HepG2 (cell line): Measurements from ENCODE around the gene MYH9. TPM values are rescaled to one million over a fixed set of nuclear protein-coding genes. Genes with fewer than 3 reads are reported as not detected.

Experiments used
- ARNT2 ChIP-seq: sonication (generic); formaldehyde crosslinking; IDR thresholded peaks from 2 replicates; pipeline ENCODE4 v1.8.0; 2022; ENCODE audit warnings: mild to moderate bottlenecking, low read depth, missing genetic modification reagents, moderate library complexity
- JDP2 ChIP-seq: sonication (generic); formaldehyde crosslinking; IDR thresholded peaks from 2 replicates; pipeline ENCODE4 v1.8.1; 2022; ENCODE audit warnings: missing genetic modification reagents, borderline replicate concordance
- KDM2A ChIP-seq: sonication (generic); formaldehyde crosslinking; IDR thresholded peaks from 2 replicates; pipeline ENCODE4 v1.4.0; 2020; ENCODE audit warnings: low read depth, missing genetic modification reagents, borderline replicate concordance
- KDM5B ChIP-seq: sonication (generic); formaldehyde crosslinking; IDR thresholded peaks from 2 replicates; pipeline ENCODE4 v1.4.0; 2020; ENCODE audit warnings: missing genetic modification reagents, mild to moderate bottlenecking, borderline replicate concordance
- KDM6A ChIP-seq: IDR thresholded peaks from 2 replicates; pipeline ENCODE4 v1.6.1; 2016; ENCODE audit warnings: low read depth
- MZF1 ChIP-seq: sonication (generic); formaldehyde crosslinking; IDR thresholded peaks from 2 replicates; pipeline ENCODE4 v1.8.1; 2023; ENCODE audit warnings: mild to moderate bottlenecking, missing genetic modification reagents, borderline replicate concordance
- POLR2AphosphoS5 ChIP-seq: IDR thresholded peaks from 2 replicates; pipeline ENCODE4 v1.6.1; 2012; ENCODE audit warnings: low read depth, low read length
- SNAI1 ChIP-seq: sonication (generic); formaldehyde crosslinking; IDR thresholded peaks from 2 replicates; pipeline ENCODE4 v1.5.0; 2020; ENCODE audit warnings: mild to moderate bottlenecking, missing genetic modification reagents, borderline replicate concordance
- XBP1 ChIP-seq: sonication (generic); formaldehyde crosslinking; IDR thresholded peaks from 2 replicates; pipeline ENCODE4 v1.5.0; 2020; ENCODE audit warnings: missing genetic modification reagents
- ZFP36L1 ChIP-seq: sonication (generic); formaldehyde crosslinking; IDR thresholded peaks from 2 replicates; pipeline ENCODE4 v1.8.0; 2022; ENCODE audit warnings: mild to moderate bottlenecking, missing genetic modification reagents, moderate library complexity
- ZFP91 ChIP-seq: sonication (generic); formaldehyde crosslinking; IDR thresholded peaks from 2 replicates; pipeline ENCODE4 v1.9.0; 2022; ENCODE audit warnings: missing genetic modification reagents, mild to moderate bottlenecking, borderline replicate concordance
- ZHX2 ChIP-seq, 2 experiments: sonication (generic) in 1 of 2; formaldehyde crosslinking in 1 of 2; IDR thresholded peaks; 2 replicates each; pipeline versions ENCODE4 v1.6.1 to v1.9.0; 2014 to 2022; ENCODE audit warnings: antibody characterized with exemption in 1 of 2, borderline replicate concordance in 1 of 2, inconsistent platforms in 1 of 2, low read depth in 1 of 2, missing genetic modification reagents in 1 of 2
- ZNF496 ChIP-seq: sonication (generic); formaldehyde crosslinking; IDR thresholded peaks from 2 replicates; pipeline ENCODE4 v1.8.1; 2023; ENCODE audit warnings: mild to moderate bottlenecking, moderate library complexity, missing genetic modification reagents; ENCODE audit not compliant: insufficient replicate concordance
- polyA plus RNA-seq, 8 experiments: library from polyadenylated mRNA; depleted of rRNA in 3 of 8; stranded (reverse) in 7 of 8; unstranded in 1 of 8; fragments of >200 nt; fragmentation: Illumina TruSeq in 4 of 8; extraction: Trizol in 4 of 8; gene quantifications; 2 replicates each; pipeline versions ENCODE4 v1.2.1 to v1.2.3, GENCODE V29; 2011 to 2016; ENCODE audit warnings: low read depth in 4 of 8, missing spikeins in 1 of 8, mixed read lengths in 1 of 8; ENCODE audit not compliant: insufficient read depth in 1 of 8
- total RNA-seq, 5 experiments: library from RNA; depleted of rRNA; stranded (reverse); fragments of >200 nt; fragmentation: Illumina TruSeq; extraction: Trizol; gene quantifications; 2 replicates each; pipeline ENCODE4 v1.2.3, GENCODE V29; 2016; ENCODE audit warnings: low read depth in 1 of 5

The MYH9 gene
- total and polyA plus RNA-seq, 2 of the 13 experiments (the other 11 are each of a cell fraction or from before 2014, with no cell fraction given): 50.7 to 98.5 TPM

- no peak for TF ChIP-seq SNAI1 (CRISPR knock-in tag)
- TF ChIP-seq KDM6A (CRISPR knock-in tag): 0 out of 2 replicates have a peak, but pooled peaks have one; percentile 62
- peak; percentile 27; the same call in 1 of the 2 replicates for TF ChIP-seq ZHX2 (IDR thresholded peaks at IDR 0.05; ENCODE audit: low read depth)
- no peak for TF ChIP-seq ZHX2 (CRISPR knock-in tag; IDR thresholded peaks at IDR 0.05; ENCODE audit: borderline replicate concordance)
- no peak for TF ChIP-seq ARNT2
- no peak; the same call in 1 of the 2 replicates for TF ChIP-seq JDP2 (CRISPR knock-in tag)
- TF ChIP-seq KDM2A (CRISPR knock-in tag): peak; percentile 54
- TF ChIP-seq ZNF496: no peak
- no peak for TF ChIP-seq MZF1 (CRISPR knock-in tag)
- TF ChIP-seq ZFP36L1: no peak
- TF ChIP-seq POLR2AphosphoS5: no peak
- no peak; the same call in 1 of the 2 replicates for TF ChIP-seq KDM5B (CRISPR knock-in tag)
- 0 out of 2 replicates have a peak, but pooled peaks have one; percentile 30 for TF ChIP-seq ZFP91 (CRISPR knock-in tag)
- TF ChIP-seq XBP1: no peak; the same call in 1 of the 2 replicates
Measured at GRCh38 chr22:36350751-36351594, 36.8 kb downstream of the MYH9 start (continued).
